AG09309 (cell line): Measurements from ENCODE around the gene GSN.
A peak's percentile ranks its signal among the peaks of the same experiment; 100 is the strongest.

Experiments used
- DNase-seq: peaks from one replicate; pipeline ENCODE4 v3.0.0-alpha.2; 2010; ENCODE audit warnings: low read depth
- H3K4me3 ChIP-seq: 2 replicates; pipeline ENCODE4 v1.5.1; 2011; ENCODE audit warnings: mild to moderate bottlenecking, low read depth, low read length, moderate library complexity; ENCODE audit not compliant: control insufficient read depth
- CTCF ChIP-seq: IDR thresholded peaks from 2 replicates; pipeline ENCODE4 v1.5.1; 2011; ENCODE audit warnings: mild to moderate bottlenecking, low read depth, low read length, inconsistent platforms; ENCODE audit not compliant: insufficient read depth, control insufficient read depth; ENCODE audit errors: missing control alignments

GSN gene

GRCh38 chr9:121326901-121327613, 59.1 kb downstream of the GSN start:
- DNase-seq, result no peak
- TF ChIP-seq CTCF, result no peak
- H3K4me3 ChIP-seq, result no peak overlapping the region

GRCh38 chr9:121328476-121328875, 60.5 kb downstream of the GSN start:
- TF ChIP-seq CTCF, result no peak
- no peak overlapping the region for H3K4me3 ChIP-seq
- DNase-seq, result no peak

DNA sequence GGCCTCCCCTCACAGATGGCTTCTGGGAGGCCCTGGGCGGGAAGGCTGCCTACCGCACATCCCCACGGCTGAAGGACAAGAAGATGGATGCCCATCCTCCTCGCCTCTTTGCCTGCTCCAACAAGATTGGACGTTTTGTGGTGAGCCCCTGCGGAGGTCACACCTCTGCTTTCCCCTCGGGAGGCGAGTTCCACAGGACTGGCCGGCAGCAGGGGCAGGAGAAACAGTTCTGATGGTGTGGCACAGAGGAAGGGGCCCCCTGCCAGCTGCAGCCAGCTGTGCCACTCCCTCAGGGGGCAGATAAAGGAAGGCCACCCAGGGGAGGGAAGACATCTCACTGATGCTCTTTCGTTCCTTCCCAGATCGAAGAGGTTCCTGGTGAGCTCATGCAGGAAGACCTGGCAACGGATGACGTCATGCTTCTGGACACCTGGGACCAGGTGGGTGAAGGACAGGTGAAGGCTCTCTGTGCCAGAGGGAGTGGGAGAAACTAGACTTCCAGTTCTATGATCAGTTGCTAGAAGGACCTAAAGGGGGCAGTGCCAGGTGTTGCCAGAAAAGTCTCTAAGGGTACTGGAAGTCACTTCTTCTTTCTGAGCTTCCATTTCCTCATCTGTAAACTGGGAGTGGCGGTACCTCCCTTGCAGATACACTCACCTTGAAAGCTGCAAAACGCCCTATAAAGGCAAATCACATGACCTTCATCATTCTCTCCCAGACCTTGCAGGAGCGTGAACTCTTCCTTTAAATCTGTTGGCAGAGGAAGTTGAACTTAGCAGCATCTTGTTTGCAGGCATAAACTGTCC, 61.1 kb downstream of the GSN start:
- no peak for DNase-seq
- no peak for TF ChIP-seq CTCF
- no peak overlapping the region for H3K4me3 ChIP-seq

GRCh38 chr9:121331549-121331948, 63.6 kb downstream of the GSN start:
- no peak for DNase-seq
- TF ChIP-seq CTCF, result no peak
- no peak overlapping the region for H3K4me3 ChIP-seq

GRCh38 chr9:121331992-121332685, 64.2 kb downstream of the GSN start:
- H3K4me3 ChIP-seq, result no peak overlapping the region
- peak; percentile 38 for TF ChIP-seq CTCF
- no peak for DNase-seq

DNA sequence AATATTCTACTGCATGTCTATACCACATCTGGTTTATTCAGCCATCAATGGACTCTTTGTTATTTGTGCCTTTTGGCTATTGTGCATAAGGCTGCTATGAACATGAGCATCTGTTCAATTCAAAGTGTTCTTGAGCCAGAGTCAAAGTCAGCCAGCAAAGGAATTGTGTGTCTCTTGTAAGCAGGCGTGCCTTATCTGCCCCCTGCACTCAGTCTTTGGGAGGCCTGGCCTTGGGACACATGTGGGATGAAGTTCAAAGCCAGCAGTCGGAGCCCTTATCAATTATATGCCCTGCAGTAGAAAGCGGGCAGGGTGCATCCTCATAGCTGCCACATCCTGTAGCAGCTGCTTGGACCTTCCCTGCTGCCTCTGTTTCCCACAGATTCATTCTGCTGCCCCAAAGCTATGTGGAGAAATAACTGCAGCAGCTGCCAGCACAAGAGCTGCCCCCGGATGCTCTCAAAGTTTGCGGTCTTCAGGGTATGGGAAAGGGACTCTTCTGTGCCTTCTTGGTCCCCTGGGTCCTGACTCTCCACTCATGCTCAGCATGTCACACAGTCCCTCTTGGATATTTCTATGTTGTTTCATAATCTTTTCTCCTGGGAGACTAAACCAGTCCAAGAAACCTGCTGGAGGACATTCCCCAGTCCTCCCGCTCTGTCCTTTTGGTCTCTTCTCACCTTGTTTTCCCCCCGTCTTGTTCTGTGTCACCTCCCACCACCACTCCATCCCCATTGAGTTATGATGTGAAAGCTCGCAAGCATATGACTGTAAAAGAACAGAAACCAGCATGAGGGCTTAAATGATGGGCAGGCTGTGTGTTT, 66.2 kb downstream of the GSN start:
- no peak for TF ChIP-seq CTCF
- H3K4me3 ChIP-seq, result no peak overlapping the region
- DNase-seq, result no peak
